Caco-2 (cell line): ENCODE results near the gene GRAMD1A. TPM values are rescaled to one million over a fixed set of nuclear protein-coding genes. Genes with fewer than 3 reads are reported as not detected.
A peak's percentile ranks its signal among the peaks of the same experiment; 100 is the strongest.
"Not testable (repeated sequence)": the region's sequence is repeated elsewhere in the genome, so short reads cannot be mapped to it uniquely, and the experiment has no call there.

ENCODE experiments used
- BruUV-seq: library from RNA; stranded (reverse); fragments of 400-500 nt; replicated peaks from 2 replicates; lab custom pipeline; 2021; lab: Mats Ljungman, UMichigan
- CTCF ChIA-PET: fragments of 300-600 bp; sonication (Branson Sonifier 250); formaldehyde crosslinking; loops from one replicate; lab custom pipeline; 2022; ENCODE audit warnings: antibody characterized with exemption; lab: Charles Lee
- POLR2A ChIA-PET: fragments of 300-600 bp; sonication (Branson Sonifier 250); formaldehyde crosslinking; loops from one replicate; lab custom pipeline; 2022; ENCODE audit warnings: antibody characterized with exemption; lab: Charles Lee
- DNase-seq, 2 experiments: peaks; one replicate each; pipeline versions ENCODE4 v3.0.0 to v3.0.0-alpha.2; 2020 to 2022
- H3K27me3 ChIP-seq: replicated peaks from 2 replicates; pipeline ENCODE4 v1.6.0; 2011; ENCODE audit warnings: low read length; ENCODE audit not compliant: control insufficient read depth, insufficient read depth
- H3K36me3 ChIP-seq: 2 replicates; pipeline ENCODE4 v1.5.1; 2011; ENCODE audit warnings: low read length; ENCODE audit not compliant: control insufficient read depth, insufficient read depth
- H3K4me1 ChIP-seq: fragments of 250-450 bp; sonication (Bioruptor Pico); 2 replicates; pipeline ENCODE4 v1.5.1; 2020; ENCODE audit warnings: mild to moderate bottlenecking
- H3K4me3 ChIP-seq: 2 replicates; pipeline ENCODE4 v1.5.1; 2011; ENCODE audit warnings: low read depth, mild to moderate bottlenecking, control low read depth, low read length
- H3K9me3 ChIP-seq: fragments of 250-450 bp; sonication (Bioruptor Pico); 2 replicates; pipeline ENCODE4 v1.5.1; 2020; ENCODE audit warnings: mild to moderate bottlenecking, moderate library complexity
- H3K27ac Mint-ChIP-seq: one replicate; pipeline ENCODE4 v1.8.0; 2022; ENCODE audit warnings: mixed read lengths; ENCODE audit not compliant: unreplicated experiment
- H3K27me3 Mint-ChIP-seq: one replicate; pipeline ENCODE4 v1.8.0; 2022; ENCODE audit warnings: mixed read lengths; ENCODE audit not compliant: insufficient read depth, unreplicated experiment
- H3K36me3 Mint-ChIP-seq: one replicate; pipeline ENCODE4 v1.8.0; 2022; ENCODE audit warnings: mild to moderate bottlenecking, mixed read lengths; ENCODE audit not compliant: insufficient read depth, unreplicated experiment
- H3K4me1 Mint-ChIP-seq: one replicate; pipeline ENCODE4 v1.8.0; 2022; ENCODE audit warnings: low read depth, mixed read lengths; ENCODE audit not compliant: unreplicated experiment
- H3K4me3 Mint-ChIP-seq: one replicate; pipeline ENCODE4 v1.8.0; 2022; ENCODE audit warnings: mild to moderate bottlenecking, moderate library complexity, mixed read lengths; ENCODE audit not compliant: unreplicated experiment
- H3K9me3 Mint-ChIP-seq: one replicate; pipeline ENCODE4 v1.8.0; 2022; ENCODE audit warnings: mixed read lengths; ENCODE audit not compliant: unreplicated experiment
- intact Hi-C: fragments of 100-400 bp; cut with micrococcal nuclease; formaldehyde crosslinking; loops from one replicate; pipeline ENCODE4 v1.10.0; 2022; ENCODE audit not compliant: unreplicated experiment
- total RNA-seq: library from RNA; stranded (reverse); gene quantifications from 2 replicates; pipeline ENCODE4 v1.2.3, GENCODE V29; 2022
- TF ChIP-seq, protein P1 (sequence below), 2 experiments: fragments of 200-600 bp in 1 of 2; IDR thresholded peaks; 1 replicate in 1 of 2; 2 replicates in 1 of 2; pipeline versions ENCODE4 v1.5.1 to v1.8.0; 2011 to 2022; ENCODE audit warnings: antibody characterized with exemption in 1 of 2, control low read depth in 1 of 2, inconsistent platforms in 1 of 2, low read depth in 1 of 2, low read length in 1 of 2, mild to moderate bottlenecking in 1 of 2, moderate library complexity in 1 of 2; ENCODE audit not compliant: insufficient read depth in 1 of 2, severe bottlenecking in 1 of 2, unreplicated experiment in 1 of 2

The GRAMD1A gene
- total RNA-seq, 1 experiment from 2014 or later = 110 TPM

GRCh38 chr19:34994643-34995541 is 5.2 kb upstream of the GRAMD1A start:
- POLR2A ChIA-PET = interaction anchor here (0.6 to 1.9 kb wide), 2 partner anchors 12 to 962 kb away, joined by 3 to 14 read pairs; no protein-coding TSS in a partner anchor
- peaks cover 30% of the 10 kb centered on the region for H3K4me1 ChIP-seq
- H3K9me3 ChIP-seq = no peaks in the 10 kb centered on the region
- Mint-ChIP-seq H3K36me3 (no peaks in the 10 kb centered on the region), H3K4me1 (peaks cover 29% of the 10 kb centered on the region), H3K27me3 (no peaks in the 10 kb centered on the region), H3K4me3 (peak overlapping the region; percentile 29), H3K27ac (peak overlapping the region; percentile 2), H3K9me3 (no peaks in the 10 kb centered on the region)
- H3K4me3 ChIP-seq = no peak overlapping the region
- CTCF ChIA-PET = interaction anchor here (1.7 kb wide), 1 partner anchor 12 kb away, joined by 6 read pairs; no protein-coding TSS in a partner anchor
- BruUV-seq = no TSS peak
- DNase-seq = peak; percentile 76 to 80
- TF ChIP-seq, protein P1, sequence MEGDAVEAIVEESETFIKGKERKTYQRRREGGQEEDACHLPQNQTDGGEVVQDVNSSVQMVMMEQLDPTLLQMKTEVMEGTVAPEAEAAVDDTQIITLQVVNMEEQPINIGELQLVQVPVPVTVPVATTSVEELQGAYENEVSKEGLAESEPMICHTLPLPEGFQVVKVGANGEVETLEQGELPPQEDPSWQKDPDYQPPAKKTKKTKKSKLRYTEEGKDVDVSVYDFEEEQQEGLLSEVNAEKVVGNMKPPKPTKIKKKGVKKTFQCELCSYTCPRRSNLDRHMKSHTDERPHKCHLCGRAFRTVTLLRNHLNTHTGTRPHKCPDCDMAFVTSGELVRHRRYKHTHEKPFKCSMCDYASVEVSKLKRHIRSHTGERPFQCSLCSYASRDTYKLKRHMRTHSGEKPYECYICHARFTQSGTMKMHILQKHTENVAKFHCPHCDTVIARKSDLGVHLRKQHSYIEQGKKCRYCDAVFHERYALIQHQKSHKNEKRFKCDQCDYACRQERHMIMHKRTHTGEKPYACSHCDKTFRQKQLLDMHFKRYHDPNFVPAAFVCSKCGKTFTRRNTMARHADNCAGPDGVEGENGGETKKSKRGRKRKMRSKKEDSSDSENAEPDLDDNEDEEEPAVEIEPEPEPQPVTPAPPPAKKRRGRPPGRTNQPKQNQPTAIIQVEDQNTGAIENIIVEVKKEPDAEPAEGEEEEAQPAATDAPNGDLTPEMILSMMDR (IDR thresholded peaks at IDR 0.05; ENCODE audit: insufficient read depth in 1 of 2, low read depth in 1 of 2, low read length in 1 of 2, severe bottlenecking in 1 of 2, unreplicated experiment in 1 of 2) = no peak
- no peaks in the 10 kb centered on the region for H3K36me3 ChIP-seq
- no peaks in the 10 kb centered on the region for H3K27me3 ChIP-seq
- intact Hi-C loops = no loop called here

DNA sequence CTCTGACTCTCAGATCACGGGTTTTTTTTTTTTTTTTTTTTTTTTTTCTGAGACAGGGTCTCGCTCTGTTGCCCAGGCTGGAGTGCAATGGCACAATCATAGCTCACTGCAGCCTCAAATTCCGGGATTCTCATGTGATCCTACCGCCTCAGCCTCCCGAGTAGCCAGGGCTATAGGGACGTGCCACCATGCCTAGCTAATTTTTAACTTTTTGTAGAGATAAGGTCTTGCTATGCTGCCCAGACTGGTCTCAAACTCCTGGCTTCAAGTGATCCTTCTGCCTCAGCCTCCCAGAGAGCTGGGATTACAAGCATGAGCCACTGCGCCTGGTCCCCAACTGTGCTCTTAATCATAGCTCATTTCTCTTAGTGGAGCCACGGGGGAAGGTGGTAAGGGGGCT is 4.6 kb upstream of the GRAMD1A start:
- CTCF ChIA-PET = interaction anchor here (1.7 kb wide), 1 partner anchor 11 kb away, joined by 6 read pairs; no protein-coding TSS in a partner anchor
- Mint-ChIP-seq H3K9me3 (no peaks in the 10 kb centered on the region), H3K4me1 (peaks cover 29% of the 10 kb centered on the region), H3K4me3 (peak overlapping the region; percentile 29), H3K27me3 (no peaks in the 10 kb centered on the region), H3K36me3 (no peaks in the 10 kb centered on the region), H3K27ac (peak overlapping the region; percentile 2)
- POLR2A ChIA-PET = interaction anchor here (1.9 kb wide), 1 partner anchor 11 kb away, joined by 14 read pairs; no protein-coding TSS in a partner anchor
- Histone ChIP-seq H3K27me3 (no peaks in the 10 kb centered on the region), H3K4me1 (peaks cover 30% of the 10 kb centered on the region), H3K4me3 (no peak overlapping the region), H3K9me3 (no peaks in the 10 kb centered on the region), H3K36me3 (no peaks in the 10 kb centered on the region)
- intact Hi-C loops = no loop called here
- no TSS peak for BruUV-seq
- DNase-seq = peak in 1 of 2 experiments; percentile 40
- TF ChIP-seq, protein P1 (IDR thresholded peaks at IDR 0.05; ENCODE audit: insufficient read depth in 1 of 2, low read depth in 1 of 2, low read length in 1 of 2, severe bottlenecking in 1 of 2, unreplicated experiment in 1 of 2) = no peak

GRCh38 chr19:34997071-34997617 is 3.0 kb upstream of the GRAMD1A start:
- peaks cover 8% of the 10 kb centered on the region for H3K36me3 Mint-ChIP-seq
- no peaks in the 10 kb centered on the region for H3K36me3 ChIP-seq
- no TSS peak for BruUV-seq
- H3K4me3 ChIP-seq = no peak overlapping the region
- POLR2A ChIA-PET = no interaction called here
- peak overlapping the region; percentile 46 for H3K4me3 Mint-ChIP-seq
- H3K27me3 ChIP-seq = no peaks in the 10 kb centered on the region
- CTCF ChIA-PET = no interaction called here
- peak overlapping the region; percentile 50 for H3K27ac Mint-ChIP-seq
- no peaks in the 10 kb centered on the region for H3K9me3 ChIP-seq
- intact Hi-C loops = no loop called here
- H3K27me3 Mint-ChIP-seq = no peaks in the 10 kb centered on the region
- H3K4me1 ChIP-seq = peaks cover 36% of the 10 kb centered on the region
- H3K4me1 Mint-ChIP-seq = peaks cover 32% of the 10 kb centered on the region
- DNase-seq = no peak
- H3K9me3 Mint-ChIP-seq = no peaks in the 10 kb centered on the region
- TF ChIP-seq, protein P1 (IDR thresholded peaks at IDR 0.05; ENCODE audit: insufficient read depth in 1 of 2, low read depth in 1 of 2, low read length in 1 of 2, severe bottlenecking in 1 of 2, unreplicated experiment in 1 of 2) = no peak

GRCh38 chr19:34998224-34998623 is 1.9 kb upstream of the GRAMD1A start:
- H3K27me3 ChIP-seq, intact Hi-C loops, CTCF ChIA-PET, H3K36me3 ChIP-seq, H3K9me3 Mint-ChIP-seq, H3K9me3 ChIP-seq, POLR2A ChIA-PET, DNase-seq, H3K27me3 Mint-ChIP-seq, BruUV-seq, H3K4me3 ChIP-seq: not testable (repeated sequence)
- H3K4me1 ChIP-seq = peaks cover 45% of the 10 kb centered on the region
- Mint-ChIP-seq H3K27ac (peak overlapping the region; percentile 93), H3K4me1 (peaks cover 43% of the 10 kb centered on the region), H3K4me3 (peak overlapping the region; percentile 99), H3K36me3 (peaks cover 16% of the 10 kb centered on the region)
